ENCODE data around the gene IFRD2. TPM values are rescaled to one million over a fixed set of nuclear protein-coding genes. Genes with fewer than 3 reads are reported as not detected.

IFRD2 gene
- polyA plus RNA-seq (ENCODE audit: insufficient read length in 4 of 4) = 10 to 100 TPM; 39.6 to 50.5 (median 45.0) TPM

- DNase-seq (ENCODE audit: low read depth in 4 of 4, low spot score in 3 of 4) = peak; percentile 89 to 94 (median 90)
These were observed at the start of gene IFRD2 for GRCh38 chr3:50292159-50293078. Gene IFRD2 (minus strand): TSS chr3:50292429. CDS start chr3:50292274, 155 bp downstream.

GRCh38 chr3:50341537-50341936 lies 49.3 kb upstream of the IFRD2 start:
- DNase-seq (ENCODE audit: low read depth in 4 of 4, low spot score in 3 of 4) = no peak

- DNase-seq (ENCODE audit: low read depth in 4 of 4, low spot score in 3 of 4) = no peak
These were observed 48.5 kb upstream of the IFRD2 start, which contains the start of gene RASSF1 for GRCh38 chr3:50340448-50341329. Gene RASSF1 (minus strand): TSS chr3:50340836. CDS start chr3:50340805, 31 bp downstream.

- DNase-seq (ENCODE audit: low read depth in 4 of 4, low spot score in 3 of 4) = no peak
These were observed 47.9 kb upstream of the IFRD2 start for GRCh38 chr3:50340147-50340447.

GRCh38 chr3:50339485-50340146 lies 47.4 kb upstream of the IFRD2 start:
- DNase-seq (ENCODE audit: low read depth in 4 of 4, low spot score in 3 of 4) = no peak

- no peak for DNase-seq (ENCODE audit: low read depth in 4 of 4, low spot score in 3 of 4)
These were observed 46.7 kb upstream of the IFRD2 start for GRCh38 chr3:50338965-50339364.

- peak; percentile 92 to 97 (median 96) for DNase-seq (ENCODE audit: low read depth in 4 of 4, low spot score in 3 of 4)
These were observed 45.1 kb upstream of the IFRD2 start for GRCh38 chr3:50337175-50337861.

GRCh38 chr3:50336452-50337174 lies 44.4 kb upstream of the IFRD2 start:
- no peak for DNase-seq (ENCODE audit: low read depth in 4 of 4, low spot score in 3 of 4)

- DNase-seq (ENCODE audit: low read depth in 4 of 4, low spot score in 3 of 4) = no peak
These were observed 42.3 kb upstream of the IFRD2 start for GRCh38 chr3:50334339-50335075.

- DNase-seq (ENCODE audit: low read depth in 4 of 4, low spot score in 3 of 4) = no peak
These were observed 41.6 kb upstream of the IFRD2 start for GRCh38 chr3:50333744-50334328.

GRCh38 chr3:50331364-50331907 lies 39.2 kb upstream of the IFRD2 start:
- no peak for DNase-seq (ENCODE audit: low read depth in 4 of 4, low spot score in 3 of 4)

- no peak for DNase-seq (ENCODE audit: low read depth in 4 of 4, low spot score in 3 of 4)
These were observed 38.1 kb upstream of the IFRD2 start for GRCh38 chr3:50330330-50330729.

- DNase-seq (ENCODE audit: low read depth in 4 of 4, low spot score in 3 of 4) = peak; percentile 93 to 97 (median 94)
These were observed 35.9 kb upstream of the IFRD2 start, which contains the start of gene TUSC2 for GRCh38 chr3:50327943-50328691. Gene TUSC2 (minus strand): TSS chr3:50328223. CDS start chr3:50328099, 124 bp downstream.

GRCh38 chr3:50327129-50327528 lies 34.9 kb upstream of the IFRD2 start:
- no peak for DNase-seq (ENCODE audit: low read depth in 4 of 4, low spot score in 3 of 4)

- no peak for DNase-seq (ENCODE audit: low read depth in 4 of 4, low spot score in 3 of 4)
These were observed 33.9 kb upstream of the IFRD2 start for GRCh38 chr3:50326182-50326541.

- no peak for DNase-seq (ENCODE audit: low read depth in 4 of 4, low spot score in 3 of 4)
These were observed 33.4 kb upstream of the IFRD2 start for GRCh38 chr3:50325497-50326181.

- no peak for DNase-seq (ENCODE audit: low read depth in 4 of 4, low spot score in 3 of 4)
These were observed 32.9 kb upstream of the IFRD2 start for GRCh38 chr3:50325113-50325480.
